IMR-90 (cell line): ENCODE measurements around the gene SNRNP27. TPM values are rescaled to one million over a fixed set of nuclear protein-coding genes. Genes with fewer than 3 reads are reported as not detected.

Experiments
- ATAC-seq: fragments of 200-7000 bp; cut with Tn5 transposase; 2 replicates; pipeline ENCODE4 v1.9.1; 2020; ENCODE audit warnings: low read depth, mild to moderate bottlenecking, moderate library complexity
- BruUV-seq: library from RNA; stranded (reverse); fragments of 400-500 nt; replicated peaks from 2 replicates; lab custom pipeline; 2021; lab: Mats Ljungman, UMichigan
- CTCF ChIA-PET: fragments of 300-600 bp; formaldehyde crosslinking; extraction: SDS; loops from one replicate; lab custom pipeline; 2021; ENCODE audit warnings: antibody characterized with exemption; lab: Yijun Ruan, JAX
- POLR2A ChIA-PET: fragments of 300-600 bp; sonication (Branson Sonifier 250); formaldehyde crosslinking; loops from one replicate; lab custom pipeline; 2022; ENCODE audit warnings: antibody characterized with exemption; ENCODE audit not compliant: unreplicated experiment; lab: Charles Lee
- DNase-seq: peaks from one replicate; pipeline ENCODE4 v3.0.0; 2013
- H2AFZ ChIP-seq: replicated peaks from 2 replicates; pipeline ENCODE3; 2013; ENCODE audit warnings: low read length, mild to moderate bottlenecking; ENCODE audit not compliant: poor library complexity
- H2AK5ac ChIP-seq: 2 replicates; pipeline ENCODE4 v1.6.1; 2013; ENCODE audit warnings: low read depth, low read length, inconsistent platforms
- H2AK9ac ChIP-seq: replicated peaks from 2 replicates; pipeline ENCODE3; 2013; ENCODE audit warnings: mild to moderate bottlenecking, low read depth, low read length, moderate library complexity; ENCODE audit not compliant: poor library complexity
- H2BK120ac ChIP-seq: 2 replicates; pipeline ENCODE4 v1.6.1; 2013; ENCODE audit warnings: low read depth, low read length, inconsistent platforms
- H2BK15ac ChIP-seq: 3 replicates; pipeline ENCODE4 v1.6.1; 2013; ENCODE audit warnings: low read depth, low read length, inconsistent platforms
- H2BK20ac ChIP-seq: 2 replicates; pipeline ENCODE4 v1.6.1; 2013; ENCODE audit warnings: low read depth, mild to moderate bottlenecking, inconsistent platforms, low read length, moderate library complexity
- H2BK5ac ChIP-seq: 2 replicates; pipeline ENCODE4 v1.6.1; 2013; ENCODE audit warnings: mild to moderate bottlenecking, low read depth, low read length, inconsistent platforms; ENCODE audit not compliant: poor library complexity, severe bottlenecking
- H3K14ac ChIP-seq: replicated peaks from 2 replicates; pipeline ENCODE4 v1.6.1; 2013; ENCODE audit warnings: low read depth, low read length, inconsistent platforms
- H3K18ac ChIP-seq: 2 replicates; pipeline ENCODE4 v1.6.1; 2013; ENCODE audit warnings: low read depth, low read length, control low read depth
- H3K23ac ChIP-seq: 2 replicates; pipeline ENCODE4 v1.6.1; 2013; ENCODE audit warnings: low read depth, low read length, inconsistent platforms
- H3K27ac ChIP-seq: 2 replicates; pipeline ENCODE4 v1.5.1; 2013; ENCODE audit warnings: mild to moderate bottlenecking, control low read depth, low read length; ENCODE audit not compliant: insufficient read depth
- H3K27me3 ChIP-seq: 2 replicates; pipeline ENCODE4 v1.6.1; 2013; ENCODE audit warnings: low read length; ENCODE audit not compliant: control insufficient read depth, insufficient read depth
- H3K36me3 ChIP-seq: 2 replicates; pipeline ENCODE4 v1.6.1; 2013; ENCODE audit warnings: low read length, mixed read lengths; ENCODE audit not compliant: control insufficient read depth, insufficient read depth
- H3K4ac ChIP-seq: 2 replicates; pipeline ENCODE4 v1.6.1; 2013; ENCODE audit warnings: low read depth, low read length, inconsistent platforms
- H3K4me1 ChIP-seq: 2 replicates; pipeline ENCODE4 v1.6.1; 2013; ENCODE audit warnings: low read length, mixed read lengths; ENCODE audit not compliant: control insufficient read depth, insufficient read depth
- H3K4me2 ChIP-seq: 2 replicates; pipeline ENCODE4 v1.6.1; 2013; ENCODE audit warnings: low read depth, mild to moderate bottlenecking, control low read depth, low read length, moderate library complexity
- H3K4me3 ChIP-seq: 2 replicates; pipeline ENCODE4 v1.5.1; 2013; ENCODE audit warnings: low read depth, mild to moderate bottlenecking, control low read depth, low read length, moderate library complexity; ENCODE audit not compliant: insufficient read depth
- H3K56ac ChIP-seq: 2 replicates; pipeline ENCODE4 v1.6.1; 2013; ENCODE audit warnings: low read length, inconsistent platforms; ENCODE audit not compliant: insufficient read depth; ENCODE audit errors: extremely low read depth
- H3K79me1 ChIP-seq, 2 experiments: 2 replicates each; pipeline ENCODE4 v1.6.1; 2013; ENCODE audit warnings: low read length in 2 of 2, inconsistent platforms in 1 of 2, low read depth in 1 of 2
- H3K9ac ChIP-seq: 2 replicates; pipeline ENCODE4 v1.6.1; 2013; ENCODE audit warnings: low read depth, low read length, control low read depth
- H3K9me1 ChIP-seq: 2 replicates; pipeline ENCODE4 v1.6.1; 2013; ENCODE audit warnings: low read length, inconsistent platforms; ENCODE audit not compliant: insufficient read depth
- H3K9me3 ChIP-seq: 2 replicates; pipeline ENCODE4 v1.6.1; 2013; ENCODE audit warnings: low read length; ENCODE audit not compliant: control insufficient read depth, insufficient read depth
- H4K20me1 ChIP-seq: 2 replicates; pipeline ENCODE4 v1.6.1; 2013; ENCODE audit warnings: low read length, inconsistent platforms; ENCODE audit not compliant: insufficient read depth
- H4K5ac ChIP-seq: 2 replicates; pipeline ENCODE4 v1.6.1; 2013; ENCODE audit warnings: mild to moderate bottlenecking, low read depth, low read length, control low read depth
- H4K8ac ChIP-seq, 2 experiments: 2 replicates each; pipeline ENCODE4 v1.6.1; 2013; ENCODE audit warnings: low read depth in 2 of 2, low read length in 2 of 2, control low read depth in 1 of 2, inconsistent platforms in 1 of 2
- H4K91ac ChIP-seq: 2 replicates; pipeline ENCODE4 v1.6.1; 2013; ENCODE audit warnings: low read depth, low read length, inconsistent platforms; ENCODE audit not compliant: insufficient read depth
- BHLHE40 ChIP-seq: fragments of 150-350 bp; IDR thresholded peaks from 2 replicates; pipeline ENCODE4 v1.6.1; 2016; ENCODE audit warnings: mild to moderate bottlenecking, low read depth, low read length
- CEBPB ChIP-seq: IDR thresholded peaks from 2 replicates; pipeline ENCODE4 v1.6.1; 2012; ENCODE audit warnings: low read depth, low read length, improper control_type of control experiment
- CHD1 ChIP-seq: IDR thresholded peaks from 2 replicates; pipeline ENCODE4 v1.6.1; 2012; ENCODE audit warnings: low read depth, low read length, improper control_type of control experiment
- FOS ChIP-seq: fragments of 150-350 bp; IDR thresholded peaks from 2 replicates; pipeline ENCODE4 v1.6.1; 2016; ENCODE audit warnings: low read depth, low read length
- MXI1 ChIP-seq: IDR thresholded peaks from 2 replicates; pipeline ENCODE4 v1.6.1; 2012; ENCODE audit warnings: low read depth, mild to moderate bottlenecking, low read length, moderate library complexity, borderline replicate concordance
- NFE2L2 ChIP-seq: fragments of 150-350 bp; IDR thresholded peaks from 2 replicates; pipeline ENCODE4 v1.6.1; 2016; ENCODE audit warnings: low read depth, mild to moderate bottlenecking, low read length
- POLR2A ChIP-seq: IDR thresholded peaks from 2 replicates; pipeline ENCODE4 v1.6.1; 2012; ENCODE audit warnings: mild to moderate bottlenecking, low read depth, low read length
- RFX5 ChIP-seq: IDR thresholded peaks from 2 replicates; pipeline ENCODE4 v1.8.0; 2012; ENCODE audit warnings: low read depth, mild to moderate bottlenecking, low read length, moderate library complexity
- USF2 ChIP-seq: fragments of 150-350 bp; IDR thresholded peaks from 2 replicates; pipeline ENCODE4 v1.6.1; 2017; ENCODE audit warnings: mild to moderate bottlenecking, antibody characterized with exemption, low read length, low read depth
- WGBS, 2 experiments: methylation state at CpG; one replicate each; pipeline versions ENCODE4 v1.1.5 to v1.1.7; 2013; ENCODE audit warnings: missing lambda C conversion rate in 2 of 2; ENCODE audit not compliant: insufficient read length in 1 of 2; ENCODE audit errors: extremely low coverage in 2 of 2; 5-methylcytosine and 5-hydroxymethylcytosine counted together
- dilution Hi-C: fragments of 300-500 bp; cut with HindIII; formaldehyde crosslinking; loops from one replicate; pipeline ENCODE4 v1.14.3; 2018; ENCODE audit warnings: low sequenced_read_pairs; ENCODE audit not compliant: unreplicated experiment
- in situ Hi-C: fragments of 300-500 bp; cut with MboI; formaldehyde crosslinking; loops from 3 replicates; pipeline ENCODE4 v1.14.3; 2019; ENCODE audit warnings: low sequenced_read_pairs, inconsistent platforms, mixed read lengths
- intact Hi-C: fragments of 100-400 bp; cut with micrococcal nuclease; formaldehyde crosslinking; loops from 2 replicates; pipeline ENCODE4 v1.10.0; 2022
- polyA plus RNA-seq, 3 experiments: library from polyadenylated mRNA; depleted of rRNA; stranded (reverse); fragments of >200 nt; gene quantifications; 2 replicates each; pipeline ENCODE4 v1.2.3, GENCODE V29; 2012; ENCODE audit warnings: low replicate concordance in 1 of 3
- total RNA-seq: library from RNA; depleted of rRNA; stranded (reverse); fragments of >200 nt; gene quantifications from 2 replicates; pipeline ENCODE4 v1.2.3, GENCODE V29; 2012

The SNRNP27 gene
- total and polyA plus RNA-seq, 2 of the 4 experiments (the other 2 are of a cell fraction): 8.8 to 48.3 TPM

DNA sequence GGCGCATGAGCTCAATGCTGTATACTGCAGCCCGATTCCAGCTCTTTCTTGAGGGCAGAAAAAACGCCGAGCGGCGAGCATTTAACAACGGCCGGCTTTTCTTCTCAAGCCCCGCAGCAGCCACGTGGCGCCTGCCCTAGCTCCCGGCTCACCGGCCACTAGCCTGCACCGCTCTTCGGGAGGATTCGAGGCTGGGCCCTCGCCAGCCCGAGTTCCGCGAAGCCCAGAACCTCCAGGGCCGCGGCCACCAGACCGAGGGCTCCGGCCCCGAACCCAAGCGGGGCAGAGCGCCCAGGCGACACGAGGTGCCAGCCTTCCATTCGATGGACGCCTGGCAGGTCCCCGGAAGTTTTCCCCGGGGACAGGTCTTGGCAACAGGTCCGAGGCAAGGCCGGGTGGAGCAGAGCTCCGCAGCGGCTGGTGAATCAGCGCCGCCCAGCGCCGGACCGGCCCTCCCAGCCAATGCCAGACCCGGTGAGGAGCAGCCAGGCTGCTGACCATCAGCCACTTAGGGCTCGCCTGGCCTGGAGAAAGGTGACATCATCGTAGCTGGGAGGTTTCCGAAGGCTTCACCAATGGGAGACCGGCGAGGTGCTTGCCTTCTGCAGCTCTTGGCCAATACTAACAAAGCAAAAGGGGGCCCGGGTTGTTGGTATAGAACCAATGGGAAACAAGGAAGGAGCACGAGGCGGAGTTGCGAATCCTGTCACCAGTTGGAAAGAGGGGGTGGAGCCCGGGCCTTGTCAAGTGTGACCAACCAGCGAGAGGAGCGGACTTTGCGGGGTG lies 20.6 kb downstream of the SNRNP27 start:
- Histone ChIP-seq H2BK20ac (no peak overlapping the region), H3K14ac (peak overlapping the region; percentile 77), H4K91ac (peak overlapping the region; percentile 84), H3K9ac (peak overlapping the region; percentile 61), H4K8ac (peak overlapping the region; percentile 64 to 84), H4K20me1 (no peaks in the 10 kb centered on the region), H4K5ac (no peak overlapping the region), H3K56ac (peak overlapping the region; percentile 90; the same call in 1 of the 2 replicates), H3K9me3 (no peaks in the 10 kb centered on the region), H3K23ac (peak overlapping the region; percentile 33), H2AFZ (peak overlapping the region; percentile 92), H3K4me3 (peak overlapping the region; percentile 50), H3K4me2 (peak overlapping the region; percentile 58), H3K27me3 (no peaks in the 10 kb centered on the region), H2BK15ac (no peak overlapping the region), H2AK5ac (peak overlapping the region; percentile 10; the same call in 1 of the 2 replicates), H3K18ac (no peak overlapping the region; the same call in 1 of the 2 replicates), H3K36me3 (no peaks in the 10 kb centered on the region), H3K4me1 (no peaks in the 10 kb centered on the region; the same call in 1 of the 2 replicates), H2AK9ac (peak overlapping the region; percentile 83), H3K27ac (peak overlapping the region; percentile 69), H2BK5ac (peak overlapping the region; percentile 58), H3K9me1 (no peaks in the 10 kb centered on the region), H3K4ac (peak overlapping the region; percentile 85), H2BK120ac (peak overlapping the region; percentile 32; the same call in 1 of the 2 replicates), H3K79me1 (peaks cover 3 to 21% of the 10 kb centered on the region in 2 experiments; a peak in 3 of 4 replicates)
- dilution Hi-C loops: no loop called here
- BruUV-seq: no TSS peak
- intact Hi-C loops: loop anchor here (1.0 to 5.0 kb wide), 5 partner anchors 156 to 388 kb away; partner anchors contain the start of genes FAM136A and PCBP1
- peak; percentile 92 for ATAC-seq
- POLR2A ChIA-PET: interaction anchor here (0.5 to 1.5 kb wide), 10 partner anchors 11 to 228 kb away, joined by 3 to 7 read pairs (median 3); no protein-coding TSS in a partner anchor
- DNase-seq: peak; percentile 100
- in situ Hi-C loops: loop anchor here (25.0 kb wide), 1 partner anchor 323 kb away; the partner anchor contains the start of gene TIA1
- 0% methylated on average over 31 of the region's 56 CpGs; no CpG with 5 or more reads in 1 of the 2 experiments for WGBS, 2 experiments
- CTCF ChIA-PET: interaction anchor here (1.1 to 1.9 kb wide), 3 partner anchors 157 to 229 kb away, joined by 4 to 8 read pairs (median 7); no protein-coding TSS in a partner anchor
- peak; percentile 97 for TF ChIP-seq RFX5
- peak; percentile 51 for TF ChIP-seq BHLHE40
- TF ChIP-seq NFE2L2: no peak
- peak; percentile 70 for TF ChIP-seq USF2
- TF ChIP-seq MXI1: peak; percentile 91
- peak; percentile 63 for TF ChIP-seq POLR2A
- TF ChIP-seq CHD1: no peak
- peak; percentile 74 for TF ChIP-seq CEBPB
- peak; percentile 48; the same call in 1 of the 2 replicates for TF ChIP-seq FOS
